GM18867 (cell line): Measurements from ENCODE around the gene TOR1AIP1.
A peak's percentile ranks its signal among the peaks of the same experiment; 100 is the strongest.
"Not testable (repeated sequence)": the region's sequence is repeated elsewhere in the genome, so short reads cannot be mapped to it uniquely, and the experiment has no call there.

Source experiments
- ATAC-seq: cut with Tn5 transposase; IDR thresholded peaks from one replicate; pipeline ENCODE4 v1.9.1; 2021; ENCODE audit warnings: mild to moderate bottlenecking, moderate library complexity; ENCODE audit not compliant: unreplicated experiment

Gene TOR1AIP1

DNA sequence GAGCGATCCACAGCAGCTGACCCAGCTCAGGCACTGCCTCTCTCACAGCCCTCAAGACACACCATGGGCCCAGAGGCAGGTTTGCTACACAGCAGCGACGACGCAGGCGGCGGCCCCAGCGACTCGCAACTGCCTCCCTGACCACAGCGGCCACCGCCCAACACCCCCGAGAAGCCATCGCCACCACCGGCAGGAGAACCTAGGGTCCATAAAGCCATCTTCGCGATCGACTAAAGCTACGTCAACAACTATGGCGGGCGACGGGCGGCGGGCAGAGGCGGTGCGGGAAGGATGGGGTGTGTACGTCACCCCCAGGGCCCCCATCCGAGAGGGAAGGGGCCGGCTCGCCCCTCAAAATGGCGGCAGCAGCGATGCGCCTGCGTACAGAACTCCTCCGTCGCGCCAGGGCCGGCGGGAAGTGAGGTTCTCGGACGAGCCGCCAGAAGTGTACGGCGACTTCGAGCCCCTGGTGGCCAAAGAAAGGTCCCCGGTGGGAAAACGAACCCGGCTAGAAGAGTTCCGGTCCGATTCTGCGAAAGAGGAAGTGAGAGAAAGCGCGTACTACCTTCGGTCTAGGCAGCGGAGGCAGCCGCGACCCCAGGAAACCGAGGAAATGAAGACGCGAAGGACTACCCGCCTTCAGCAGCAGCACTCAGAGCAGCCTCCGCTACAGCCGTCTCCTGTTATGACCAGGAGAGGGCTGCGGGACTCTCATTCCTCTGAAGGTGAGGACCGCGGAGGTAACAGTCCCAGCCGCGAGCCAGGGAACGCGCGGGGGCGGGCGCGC is at the start of gene TOR1AIP1:
TOR1AIP1 (plus strand) TSS at position 33 of the 787 bp plus-strand sequence; CDS start at position 251, 218 bp downstream.
- ATAC-seq = peak; percentile 80

DNA sequence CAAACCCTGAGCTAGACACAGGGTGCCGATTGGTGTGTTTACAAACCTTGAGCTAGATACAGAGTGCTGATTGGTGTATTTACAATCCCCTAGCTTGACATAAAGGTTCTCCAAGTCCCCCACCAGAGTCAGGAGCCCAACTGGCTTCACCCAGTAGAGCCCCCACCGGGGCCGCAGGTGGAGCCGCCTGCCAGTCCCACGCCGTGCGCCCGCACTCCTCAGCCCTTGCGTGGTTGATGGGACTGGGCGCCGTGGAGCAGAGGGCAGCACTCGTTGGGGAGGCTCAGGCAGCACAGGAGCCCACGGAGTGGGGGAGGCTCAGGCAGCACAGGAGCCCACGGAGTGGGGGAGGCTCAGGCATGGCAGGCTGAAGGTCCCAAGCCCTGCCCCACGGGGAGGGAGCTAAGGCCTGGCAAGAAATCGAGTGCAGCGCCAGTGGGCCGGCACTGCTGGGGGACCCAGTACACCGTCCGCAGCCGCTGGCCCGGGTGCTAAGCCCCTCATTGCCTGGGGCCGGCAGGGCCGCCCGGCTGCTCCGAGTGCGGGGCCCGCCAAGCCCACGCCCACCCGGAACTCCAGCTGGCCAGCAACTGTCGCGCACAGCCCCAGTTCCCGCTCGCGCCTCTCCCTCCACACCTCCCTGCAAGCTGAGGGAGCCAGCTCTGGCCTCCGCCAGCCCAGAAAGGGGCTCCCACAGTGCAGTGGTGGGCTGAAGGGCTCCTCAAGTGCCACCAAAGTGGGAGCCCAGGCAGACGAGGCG is 45.2 kb upstream of the TOR1AIP1 start:
- ATAC-seq = not testable (repeated sequence)

- ATAC-seq = no peak
These were observed 42.0 kb upstream of the TOR1AIP1 start for GRCh38 chr1:179840107-179840506.

DNA sequence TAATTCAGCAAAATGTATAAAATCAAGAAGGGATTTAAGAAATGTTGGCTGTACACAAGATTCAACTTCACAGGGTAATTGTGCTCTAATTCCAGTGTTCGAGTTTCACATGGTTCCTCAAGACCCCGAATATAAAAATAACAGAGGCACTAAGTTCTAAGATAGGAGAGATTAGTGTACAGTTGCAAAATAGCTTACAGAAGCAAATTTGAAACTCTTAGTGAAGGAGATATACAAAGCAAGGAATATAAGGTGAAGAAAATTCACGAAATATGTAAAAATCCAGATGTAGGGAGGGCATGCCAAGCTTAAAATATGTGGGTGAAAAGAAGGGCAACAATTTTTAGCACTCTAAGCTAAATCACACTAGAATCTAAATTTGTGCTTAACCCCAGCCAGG is 33.9 kb upstream of the TOR1AIP1 start:
- no peak for ATAC-seq

- no peak for ATAC-seq
These were observed 29.0 kb upstream of the TOR1AIP1 start for GRCh38 chr1:179853102-179853501.

DNA sequence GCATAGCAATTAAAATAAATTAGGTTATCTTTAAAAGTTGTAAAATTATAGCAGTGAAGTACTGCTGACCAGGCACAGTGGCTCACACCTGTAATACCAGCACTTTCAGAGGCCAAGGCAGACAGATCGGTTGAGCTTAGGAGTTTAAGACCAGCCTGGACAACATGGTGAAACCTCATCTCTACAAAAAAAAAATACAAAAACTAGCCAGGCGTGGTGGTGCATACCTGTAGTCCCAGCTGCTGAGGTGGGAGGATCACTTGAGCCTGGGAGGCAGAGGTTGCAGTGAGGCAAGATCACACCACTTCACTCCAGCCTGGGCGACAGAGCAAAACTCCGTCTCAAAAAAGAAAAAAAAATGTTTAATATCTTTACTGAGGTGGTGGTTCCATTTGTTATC is 26.3 kb upstream of the TOR1AIP1 start:
- not testable (repeated sequence) for ATAC-seq

DNA sequence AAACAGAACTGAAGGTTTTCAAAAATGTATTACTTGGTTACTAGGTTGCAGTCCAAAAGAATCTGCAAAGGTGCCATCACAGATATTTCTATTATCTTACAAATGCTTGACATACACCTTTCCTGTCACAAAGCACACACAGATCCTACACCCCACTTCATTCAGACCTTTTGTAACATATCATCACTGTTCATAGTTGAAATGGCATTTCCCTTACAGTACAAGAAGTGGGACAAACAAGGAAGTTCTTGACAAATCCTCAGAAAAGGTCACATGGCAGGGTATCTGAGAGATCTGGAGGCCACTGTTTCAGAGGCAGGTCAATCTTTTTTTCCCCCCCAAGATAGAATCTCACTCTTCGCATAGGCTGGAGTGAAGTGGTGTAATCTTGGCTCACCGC is 25.8 kb upstream of the TOR1AIP1 start:
- ATAC-seq = no peak

GRCh38 chr1:179857009-179857408 is 25.1 kb upstream of the TOR1AIP1 start:
- ATAC-seq = no peak

GRCh38 chr1:179860652-179861051 is 21.4 kb upstream of the TOR1AIP1 start:
- no peak for ATAC-seq

DNA sequence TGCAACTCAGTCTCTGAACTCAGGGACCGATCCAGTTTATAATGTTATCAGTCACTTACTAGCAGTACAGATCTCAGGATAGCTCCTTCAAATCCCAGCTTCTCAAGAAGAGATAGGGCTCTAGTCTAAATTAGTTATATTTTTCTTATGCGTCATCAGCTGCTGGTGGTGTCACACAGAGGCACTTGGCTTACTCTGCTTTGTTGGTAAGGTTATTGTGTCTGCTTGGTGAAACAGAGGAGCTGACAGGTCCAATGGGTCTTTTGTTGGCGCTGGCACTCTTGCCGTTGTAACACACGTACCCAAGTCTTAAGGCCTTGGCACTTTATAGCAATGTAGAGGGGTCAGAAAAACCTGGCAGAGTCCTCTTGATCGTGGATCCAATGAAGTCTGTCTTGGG is 16.7 kb upstream of the TOR1AIP1 start:
- ATAC-seq = no peak

- ATAC-seq = no peak
These were observed 15.5 kb upstream of the TOR1AIP1 start for GRCh38 chr1:179866616-179867015.

- ATAC-seq = peak; percentile 71
These were observed 14.4 kb upstream of the TOR1AIP1 start for GRCh38 chr1:179867493-179868330.

- ATAC-seq = no peak
These were observed 11.2 kb upstream of the TOR1AIP1 start for GRCh38 chr1:179870870-179871269.

GRCh38 chr1:179871940-179872339 is 10.1 kb upstream of the TOR1AIP1 start:
- no peak for ATAC-seq

DNA sequence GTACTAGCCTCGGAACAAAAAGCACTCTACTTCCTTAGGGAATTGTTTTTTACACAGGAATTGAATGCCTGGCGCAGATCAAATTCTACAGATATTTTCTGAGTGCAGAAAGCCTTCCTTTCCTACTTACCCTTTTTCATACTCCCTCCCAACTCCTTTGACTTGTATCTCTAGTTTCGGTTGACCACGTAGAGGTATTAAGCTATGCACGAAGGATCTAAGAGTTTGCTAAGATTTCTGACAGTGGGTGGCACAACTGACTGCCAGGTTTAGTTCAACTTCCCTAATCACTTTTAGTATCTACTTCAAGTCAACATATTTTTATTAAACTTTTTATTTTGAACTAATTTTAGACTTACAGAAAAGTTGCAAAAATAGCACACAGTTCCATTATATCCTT is 9.5 kb upstream of the TOR1AIP1 start:
- ATAC-seq = no peak

- no peak for ATAC-seq
These were observed 8.6 kb upstream of the TOR1AIP1 start for GRCh38 chr1:179873438-179873851.

DNA sequence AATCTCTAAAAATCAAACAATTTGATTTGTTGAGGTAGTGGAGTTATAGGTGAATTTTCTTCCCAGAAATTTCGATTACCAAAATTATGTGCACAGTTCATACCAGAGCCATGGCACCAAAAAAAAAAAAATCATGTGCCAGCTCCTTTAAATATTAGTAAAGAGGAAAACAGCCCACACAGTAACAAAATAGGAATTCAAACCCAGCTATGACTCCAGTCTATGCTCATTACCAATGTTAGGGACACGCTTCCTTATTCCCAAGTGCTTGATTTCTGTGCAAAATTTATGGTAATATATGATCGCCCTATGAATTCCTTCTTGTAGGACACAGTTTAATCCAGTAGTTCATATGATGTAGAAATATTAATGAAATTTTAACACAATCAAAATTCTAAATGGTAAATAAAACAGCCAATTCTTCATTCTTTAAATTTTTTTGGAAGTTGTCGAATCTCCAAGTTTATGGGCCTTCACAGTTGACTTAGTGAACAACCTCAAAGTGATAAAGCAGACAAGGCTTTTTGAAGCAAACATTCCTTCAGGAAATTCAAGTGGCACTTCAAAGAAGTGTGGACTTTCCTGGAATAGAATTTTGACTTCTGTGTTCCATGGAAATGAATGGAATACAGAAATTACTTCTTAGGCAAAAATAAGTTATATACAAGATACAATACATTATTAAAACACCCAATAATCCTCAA is 6.3 kb upstream of the TOR1AIP1 start:
- no peak for ATAC-seq

- no peak for ATAC-seq
These were observed 5.8 kb upstream of the TOR1AIP1 start for GRCh38 chr1:179876300-179876715.

- ATAC-seq = peak; percentile 58
These were observed 4.4 kb upstream of the TOR1AIP1 start, which contains the start of gene TOR1AIP2 for GRCh38 chr1:179877586-179878265. Gene TOR1AIP2, minus strand, starts transcription at chr1:179877803. Its CDS starts 25,138 bp downstream, at chr1:179852665.

DNA sequence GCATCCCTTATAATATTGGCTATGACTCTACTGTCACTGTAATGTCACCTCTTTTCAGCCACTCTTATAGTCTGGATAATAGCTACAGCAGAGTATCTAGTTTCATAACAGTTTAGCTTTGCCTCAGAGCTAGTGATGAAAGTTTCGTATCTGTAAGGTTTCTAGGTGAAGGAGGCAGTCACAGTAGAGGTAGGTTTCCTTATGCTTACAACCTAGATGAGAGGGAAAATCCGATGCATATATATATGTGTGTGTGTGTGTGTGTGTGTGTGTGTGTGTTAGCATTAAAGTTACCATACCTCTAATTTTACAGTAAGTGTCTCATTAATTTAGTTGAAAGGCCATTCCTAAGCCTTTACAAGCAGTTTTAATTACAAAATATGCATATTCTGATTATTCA is 2.3 kb upstream of the TOR1AIP1 start:
- ATAC-seq = peak; percentile 14
